Kidney (tissue), 14 donors: ENCODE measurements around the gene OR52K2. TPM values are rescaled to one million over a fixed set of nuclear protein-coding genes. Genes with fewer than 3 reads are reported as not detected.

Experiments
- DNase-seq, 5 donors: peaks; one replicate each; pipeline ENCODE4 v3.0.0-alpha.2; 2013 to 2020
- FAIRE-seq: peaks from 2 replicates; lab custom pipeline; 2012; peaks lifted over from hg19 to GRCh38; lab: Jason Lieb, UNC
- H3K27ac ChIP-seq, 2 donors: one replicate each; pipeline ENCODE4 v1.7.0; 2013; ENCODE audit warnings: low read depth in 2 of 2, low read length in 2 of 2, inconsistent platforms in 1 of 2
- H3K27me3 ChIP-seq: one replicate; pipeline ENCODE4 v1.7.1; 2013; ENCODE audit warnings: low read length, inconsistent platforms; ENCODE audit not compliant: control insufficient read depth, insufficient read depth
- H3K36me3 ChIP-seq, 3 donors: one replicate each; pipeline versions ENCODE4 v1.7.0 to v1.7.1; 2013; ENCODE audit warnings: low read length in 3 of 3, control low read depth in 1 of 3, inconsistent platforms in 1 of 3; ENCODE audit not compliant: insufficient read depth in 3 of 3, control insufficient read depth in 2 of 3
- H3K4me1 ChIP-seq, 3 donors: one replicate each; pipeline versions ENCODE4 v1.7.0 to v1.7.1; 2013; ENCODE audit warnings: low read length in 3 of 3, inconsistent platforms in 1 of 3, low read depth in 1 of 3; ENCODE audit not compliant: control insufficient read depth in 2 of 3, insufficient read depth in 2 of 3
- H3K4me3 ChIP-seq, 3 donors: one replicate each; pipeline versions ENCODE4 v1.7.0 to v1.8.1; 2013; ENCODE audit warnings: low read length in 3 of 3, control low read depth in 1 of 3, inconsistent platforms in 1 of 3
- H3K9ac ChIP-seq, 3 donors: one replicate each; pipeline versions ENCODE4 v1.7.0 to v1.7.1; 2013; ENCODE audit warnings: low read length in 3 of 3, control low read depth in 1 of 3, inconsistent platforms in 1 of 3
- H3K9me3 ChIP-seq, 3 donors: one replicate each; pipeline versions ENCODE4 v1.7.0 to v1.7.1; 2013; ENCODE audit warnings: low read length in 3 of 3, control low read depth in 1 of 3, inconsistent platforms in 1 of 3; ENCODE audit not compliant: control insufficient read depth in 2 of 3, insufficient read depth in 1 of 3
- intact Hi-C: fragments of 100-400 bp; cut with DNase I; formaldehyde crosslinking; loops from one replicate; pipeline ENCODE4 v1.11.1; 2022
- polyA plus RNA-seq: library from polyadenylated mRNA; stranded (reverse); fragments of 350-450 nt; fragmentation: Illumina TruSeq; extraction: RNeasy Lipid Tissue Mini Kit (QIAGEN cat#74804); gene quantifications from one replicate; pipeline ENCODE4 v1.2.3, GENCODE V29; 2014; ENCODE audit warnings: low read depth, low replicate concordance; ENCODE audit not compliant: insufficient read depth
- total RNA-seq: library from RNA; stranded (reverse); fragmentation: NEBNext Ultra II Directional; extraction: Animal tissue kit (Norgen Biotek cat#: 25700); gene quantifications from one replicate; pipeline ENCODE4 v1.2.1, GENCODE V29; 2021
- TF ChIP-seq, protein P1 (sequence below): IDR thresholded peaks from 3 replicates; pipeline ENCODE4 v1.5.1; 2012; ENCODE audit warnings: mild to moderate bottlenecking, moderate library complexity, borderline replicate concordance; ENCODE audit not compliant: insufficient read depth; ENCODE audit errors: extremely low read depth
- donor health status: control.
- donor health status: control.
- donor health status: control.
- donor health status: control.
- donor health status: control.
- donor health status: DM: yes; HTN: yes; CAD: no.
- donor health status: Normal renal cell carcinoma (clear cell type).

Gene OR52K2
- total and polyA plus RNA-seq, 2 donors from 2014 or later: not detected

DNA sequence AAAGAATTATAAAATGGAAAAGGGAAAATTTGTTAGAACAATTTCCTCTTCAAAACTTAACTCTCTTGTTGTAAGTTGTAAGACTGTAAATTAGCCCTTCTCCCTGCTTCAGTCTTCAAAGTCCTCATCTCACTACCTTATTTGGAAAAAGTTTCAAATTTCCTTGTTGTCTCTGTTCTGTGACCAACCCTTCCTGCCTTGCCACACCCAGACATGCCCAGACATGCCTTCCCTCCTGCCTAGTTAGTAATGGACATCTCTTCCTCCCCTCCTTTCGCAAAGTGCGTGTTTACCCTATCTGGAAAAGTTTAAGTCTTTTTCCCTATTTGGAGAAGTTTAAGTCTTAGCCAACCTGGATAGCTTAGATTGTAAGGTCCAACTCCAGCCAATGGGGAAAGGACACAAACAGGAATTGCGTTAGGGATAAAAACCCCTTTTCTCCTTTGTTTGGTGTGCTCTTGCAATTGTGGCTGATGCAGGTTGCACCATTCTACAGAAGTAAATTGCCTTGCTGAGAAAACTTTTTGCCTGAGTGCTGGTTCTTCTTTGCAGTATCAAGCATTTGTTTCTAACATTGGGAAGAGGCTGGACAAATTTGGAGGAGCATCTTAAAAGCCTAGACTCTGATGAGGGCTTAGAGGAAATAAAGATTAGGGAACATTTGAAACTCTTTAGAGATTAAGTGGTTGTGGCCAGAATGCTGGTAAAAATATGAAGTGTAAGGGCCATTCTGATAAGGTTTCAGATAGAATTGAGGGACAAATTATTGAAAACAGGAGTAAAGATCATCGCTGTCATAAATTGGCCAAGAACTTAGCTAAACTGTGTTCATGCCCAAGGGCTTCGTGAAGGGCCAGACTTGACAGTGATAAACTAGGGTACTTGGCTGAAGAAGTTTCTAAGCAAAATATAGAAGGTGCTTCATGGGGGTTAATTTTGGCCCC is 15.4 kb downstream of the OR52K2 start:
- TF ChIP-seq, protein P1, sequence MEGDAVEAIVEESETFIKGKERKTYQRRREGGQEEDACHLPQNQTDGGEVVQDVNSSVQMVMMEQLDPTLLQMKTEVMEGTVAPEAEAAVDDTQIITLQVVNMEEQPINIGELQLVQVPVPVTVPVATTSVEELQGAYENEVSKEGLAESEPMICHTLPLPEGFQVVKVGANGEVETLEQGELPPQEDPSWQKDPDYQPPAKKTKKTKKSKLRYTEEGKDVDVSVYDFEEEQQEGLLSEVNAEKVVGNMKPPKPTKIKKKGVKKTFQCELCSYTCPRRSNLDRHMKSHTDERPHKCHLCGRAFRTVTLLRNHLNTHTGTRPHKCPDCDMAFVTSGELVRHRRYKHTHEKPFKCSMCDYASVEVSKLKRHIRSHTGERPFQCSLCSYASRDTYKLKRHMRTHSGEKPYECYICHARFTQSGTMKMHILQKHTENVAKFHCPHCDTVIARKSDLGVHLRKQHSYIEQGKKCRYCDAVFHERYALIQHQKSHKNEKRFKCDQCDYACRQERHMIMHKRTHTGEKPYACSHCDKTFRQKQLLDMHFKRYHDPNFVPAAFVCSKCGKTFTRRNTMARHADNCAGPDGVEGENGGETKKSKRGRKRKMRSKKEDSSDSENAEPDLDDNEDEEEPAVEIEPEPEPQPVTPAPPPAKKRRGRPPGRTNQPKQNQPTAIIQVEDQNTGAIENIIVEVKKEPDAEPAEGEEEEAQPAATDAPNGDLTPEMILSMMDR: no peak
- DNase-seq (no peak), FAIRE-seq (no peak)
- H3K27ac ChIP-seq: no peak overlapping the region
- H3K9me3 ChIP-seq: no peaks in the 10 kb centered on the region
- H3K36me3 ChIP-seq: no peaks in the 10 kb centered on the region
- no peak overlapping the region for H3K9ac ChIP-seq
- no peaks in the 10 kb centered on the region for H3K27me3 ChIP-seq
- intact Hi-C loops: no loop called here
- no peaks in the 10 kb centered on the region for H3K4me1 ChIP-seq
- no peak overlapping the region for H3K4me3 ChIP-seq

DNA sequence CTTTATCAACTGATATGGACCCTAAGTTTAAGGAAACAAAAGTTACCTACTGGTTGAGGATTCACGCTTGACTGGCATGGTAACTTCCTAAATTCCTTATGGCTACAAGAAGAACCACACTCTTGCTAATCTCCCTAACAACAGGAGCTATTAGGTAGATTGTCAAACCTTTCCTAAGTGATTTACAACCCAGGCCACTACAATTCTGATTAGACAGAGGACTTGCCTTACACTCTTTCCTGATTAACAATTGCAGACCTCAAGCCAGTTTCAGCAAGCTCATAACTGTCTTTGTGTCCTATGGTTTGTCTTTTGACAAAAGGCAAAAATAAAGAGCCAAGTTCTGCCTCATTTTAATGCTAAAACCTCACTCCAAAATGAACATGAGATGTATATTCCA is 16.3 kb downstream of the OR52K2 start:
- no peak overlapping the region for H3K9ac ChIP-seq
- DNase-seq (no peak), FAIRE-seq (no peak)
- TF ChIP-seq, protein P1: no peak
- H3K36me3 ChIP-seq: no peaks in the 10 kb centered on the region
- H3K4me3 ChIP-seq: no peak overlapping the region
- H3K27ac ChIP-seq: no peak overlapping the region
- no peaks in the 10 kb centered on the region for H3K27me3 ChIP-seq
- no peaks in the 10 kb centered on the region for H3K9me3 ChIP-seq
- H3K4me1 ChIP-seq: no peaks in the 10 kb centered on the region
- intact Hi-C loops: no loop called here

DNA sequence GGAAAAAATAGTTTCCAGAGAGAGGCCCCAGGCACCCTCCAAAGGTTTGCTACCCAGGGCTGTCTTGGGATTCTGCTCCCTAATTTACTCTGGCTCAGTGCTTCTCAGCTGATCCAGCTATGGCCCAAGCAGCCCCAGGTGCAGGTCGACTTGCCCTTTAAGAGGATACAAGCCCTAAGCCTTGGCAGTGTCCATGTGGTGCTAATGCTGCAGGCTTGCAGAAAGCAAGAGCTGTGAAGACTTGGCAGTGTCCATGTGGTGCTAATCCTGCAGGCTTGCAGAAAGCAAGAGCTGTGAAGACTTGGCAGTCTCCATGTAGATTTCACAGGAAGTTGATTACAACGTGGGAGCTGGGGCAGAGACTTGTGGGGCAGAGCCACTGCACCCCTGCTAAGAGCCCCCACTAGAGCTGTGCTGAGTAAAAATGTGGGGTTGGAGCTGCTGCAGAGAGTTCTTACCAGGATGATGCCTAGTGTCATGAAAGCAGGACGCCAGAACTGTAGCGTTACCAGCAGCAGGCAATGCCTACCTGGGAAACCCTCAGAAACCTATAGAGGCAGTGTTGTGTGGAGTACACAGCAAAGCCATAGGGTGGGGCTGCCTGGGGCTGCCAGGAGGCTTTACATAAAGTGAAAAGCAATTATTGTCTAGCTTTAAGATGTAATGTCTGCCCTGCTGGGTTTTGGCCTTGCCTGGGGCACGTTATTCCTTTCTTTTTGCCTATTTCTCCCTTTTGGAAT is 17.2 kb downstream of the OR52K2 start:
- DNase-seq (no peak), FAIRE-seq (no peak)
- Histone ChIP-seq H3K4me1 (no peaks in the 10 kb centered on the region), H3K9ac (no peak overlapping the region), H3K27me3 (no peaks in the 10 kb centered on the region), H3K9me3 (no peaks in the 10 kb centered on the region), H3K27ac (no peak overlapping the region), H3K36me3 (no peaks in the 10 kb centered on the region), H3K4me3 (no peak overlapping the region)
- intact Hi-C loops: no loop called here
- TF ChIP-seq, protein P1: no peak
